Purkinje cell (primary cell): ENCODE data around the gene FGD5. TPM values are rescaled to one million over a fixed set of nuclear protein-coding genes. Genes with fewer than 3 reads are reported as not detected.

Source experiments
- polyA plus RNA-seq: library from polyadenylated mRNA; unstranded; fragments of >200 nt; fragmentation: Nextera tagmentation; gene quantifications from 2 replicates; pipeline ENCODE4 v1.2.1, GENCODE V29; 2014

FGD5 gene, protein sequence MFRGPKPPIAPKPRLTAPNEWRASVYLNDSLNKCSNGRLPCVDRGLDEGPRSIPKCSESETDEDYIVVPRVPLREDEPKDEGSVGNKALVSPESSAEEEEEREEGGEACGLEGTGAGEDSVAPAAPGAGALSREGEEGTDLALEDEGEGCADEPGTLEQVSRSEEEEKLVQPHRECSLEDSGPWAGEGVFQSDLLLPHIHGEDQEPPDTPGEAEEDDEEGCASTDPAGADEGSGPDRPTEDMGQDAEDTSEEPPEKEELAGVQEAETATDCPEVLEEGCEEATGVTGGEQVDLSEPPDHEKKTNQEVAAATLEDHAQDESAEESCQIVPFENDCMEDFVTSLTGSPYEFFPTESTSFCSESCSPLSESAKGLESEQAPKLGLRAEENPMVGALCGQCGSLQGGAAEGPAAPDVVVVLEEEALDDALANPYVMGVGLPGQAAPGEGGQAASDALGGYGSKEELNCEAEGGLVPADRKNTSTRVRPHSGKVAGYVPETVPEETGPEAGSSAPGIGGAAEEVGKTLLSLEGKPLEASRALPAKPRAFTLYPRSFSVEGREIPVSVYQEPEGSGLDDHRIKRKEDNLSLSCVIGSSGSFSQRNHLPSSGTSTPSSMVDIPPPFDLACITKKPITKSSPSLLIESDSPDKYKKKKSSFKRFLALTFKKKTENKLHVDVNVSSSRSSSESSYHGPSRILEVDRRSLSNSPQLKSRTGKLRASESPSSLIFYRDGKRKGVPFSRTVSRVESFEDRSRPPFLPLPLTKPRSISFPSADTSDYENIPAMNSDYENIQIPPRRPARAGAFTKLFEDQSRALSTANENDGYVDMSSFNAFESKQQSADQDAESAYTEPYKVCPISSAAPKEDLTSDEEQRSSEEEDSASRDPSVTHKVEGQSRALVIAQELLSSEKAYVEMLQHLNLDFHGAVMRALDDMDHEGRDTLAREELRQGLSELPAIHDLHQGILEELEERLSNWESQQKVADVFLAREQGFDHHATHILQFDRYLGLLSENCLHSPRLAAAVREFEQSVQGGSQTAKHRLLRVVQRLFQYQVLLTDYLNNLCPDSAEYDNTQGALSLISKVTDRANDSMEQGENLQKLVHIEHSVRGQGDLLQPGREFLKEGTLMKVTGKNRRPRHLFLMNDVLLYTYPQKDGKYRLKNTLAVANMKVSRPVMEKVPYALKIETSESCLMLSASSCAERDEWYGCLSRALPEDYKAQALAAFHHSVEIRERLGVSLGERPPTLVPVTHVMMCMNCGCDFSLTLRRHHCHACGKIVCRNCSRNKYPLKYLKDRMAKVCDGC (N-terminal part only)
- polyA plus RNA-seq: 0.09 and 0.57 TPM in 2 replicates

DNA sequence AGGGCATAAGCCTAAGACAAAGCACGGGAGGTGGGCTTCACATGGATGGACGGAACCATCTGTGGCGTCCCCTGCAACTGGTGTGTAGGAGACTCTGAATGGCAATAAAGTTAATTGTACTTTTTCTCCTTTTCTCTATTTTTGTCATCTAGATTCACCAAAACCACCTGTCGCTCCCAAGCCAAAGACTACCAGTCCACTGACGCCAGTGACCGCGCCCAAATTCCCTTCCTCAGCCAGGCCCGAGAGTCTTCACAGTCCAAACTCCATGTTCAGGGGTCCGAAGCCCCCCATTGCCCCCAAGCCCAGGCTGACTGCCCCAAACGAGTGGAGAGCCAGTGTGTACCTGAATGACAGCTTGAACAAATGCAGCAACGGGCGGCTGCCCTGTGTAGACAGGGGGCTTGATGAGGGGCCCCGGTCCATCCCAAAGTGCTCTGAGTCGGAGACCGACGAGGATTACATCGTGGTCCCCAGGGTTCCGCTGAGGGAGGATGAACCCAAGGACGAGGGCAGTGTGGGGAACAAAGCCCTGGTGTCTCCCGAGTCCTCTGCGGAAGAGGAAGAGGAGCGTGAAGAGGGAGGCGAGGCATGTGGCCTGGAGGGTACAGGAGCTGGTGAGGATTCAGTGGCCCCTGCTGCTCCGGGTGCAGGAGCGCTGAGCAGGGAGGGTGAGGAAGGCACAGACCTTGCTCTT is at the start of gene FGD5:
Gene FGD5, plus strand, starts transcription at position 159 of the 697 bp plus-strand sequence. Its CDS starts 110 bp downstream, at position 269.

DNA sequence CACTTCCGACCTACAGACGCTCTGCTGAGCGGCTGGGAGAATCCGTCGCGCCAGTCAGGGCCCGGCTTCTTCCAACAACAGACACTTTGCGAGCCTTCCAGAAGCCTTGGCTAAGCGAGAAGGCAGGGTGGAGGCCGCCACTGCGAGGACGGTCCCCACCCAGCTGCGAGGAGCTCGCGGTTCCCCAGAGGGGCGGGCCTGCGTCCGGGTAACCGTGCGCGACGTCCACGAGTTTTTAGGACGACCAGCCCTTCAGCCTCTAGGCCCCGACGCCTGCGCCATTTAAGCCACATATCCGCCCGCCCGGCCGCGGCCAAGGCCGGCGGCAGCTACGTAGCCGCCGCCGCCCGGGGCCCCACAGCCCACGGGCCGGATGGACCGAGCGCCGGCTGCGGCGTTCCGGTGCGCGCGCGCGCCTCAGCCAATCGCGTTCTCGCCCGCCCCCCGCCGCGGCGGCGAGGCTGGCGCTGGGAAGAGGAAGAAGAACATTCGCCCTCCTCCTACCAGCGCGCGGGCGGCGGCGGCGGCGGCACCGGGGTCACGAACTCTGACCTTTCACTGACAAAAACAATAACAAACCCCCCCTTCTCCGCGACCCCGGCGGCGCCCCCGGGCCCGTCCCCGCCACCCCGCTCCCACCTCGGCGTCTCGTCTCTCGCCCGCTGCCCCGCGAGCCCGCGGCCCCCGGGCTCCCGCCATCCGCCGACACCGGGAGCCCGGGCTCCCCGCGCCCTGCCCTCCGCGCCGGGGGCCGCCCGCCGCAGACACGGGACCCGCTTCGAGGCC is 128.5 kb downstream of the FGD5 start, which contains the start of gene NR2C2:
Gene NR2C2, plus strand, starts transcription at position 484 of the 786 bp plus-strand sequence. CDS start 56,332 bp downstream, outside the sequence.

Other genes starting within 250 kb of the FGD5 start
- gene CCDC174, start 167.2 kb upstream of the FGD5 start, polyA plus RNA-seq: 21.7 and 28.5 TPM in 2 replicates
- not detected in 2 replicates for gene C3orf20, start 143.8 kb upstream of the FGD5 start, polyA plus RNA-seq
- 3.9 and 4.5 TPM in 2 replicates for gene NR2C2, start 128.6 kb downstream of the FGD5 start, polyA plus RNA-seq
- gene MRPS25, start 246.4 kb downstream of the FGD5 start, polyA plus RNA-seq: 67.6 and 107 TPM in 2 replicates